Spleen (tissue), 7 donors: Measurements from ENCODE around the gene LRRTM4.

Experiments used
- CTCF ChIP-seq, 11 experiments: fragments of 200-600 bp in 7 of 11; fragments of 450-650 bp in 4 of 11; sonication (generic) in 4 of 11; IDR thresholded peaks in 8 of 11; conservative IDR thresholded peaks in 3 of 11; 1 replicate in 7 of 11; 2 replicates in 4 of 11; pipeline versions ENCODE4 v1.4.0 to v1.8.0; 2016 to 2021; ENCODE audit warnings: antibody characterized with exemption in 11 of 11, inconsistent platforms in 4 of 11, mild to moderate bottlenecking in 1 of 11
- POLR2AphosphoS5 ChIP-seq, 3 donors: sonication (generic); formaldehyde crosslinking; IDR thresholded peaks; one replicate each; pipeline ENCODE4 v1.5.1; 2017; ENCODE audit warnings: antibody characterized with exemption in 3 of 3
- donor health status: DM: no; HTN: no; CAD: no; lungs with moderate emphysema.
- donor health status: DM: no; HTN: no; CAD: no.
- donor health status: DM: no; HTN: no; CAD: no.

- TF ChIP-seq POLR2AphosphoS5 (IDR thresholded peaks at IDR 0.05) (no peak), CTCF (IDR thresholded peaks at IDR 0.05 in 8 of 11, conservative IDR thresholded peaks at IDR 0.05 in 3 of 11) (no peak)
Observed at GRCh38 chr2:77013457-77013856, 508.7 kb downstream of the LRRTM4 start.
